Osteoblast (primary cell): ENCODE measurements around the gene GTF3C4. TPM values are rescaled to one million over a fixed set of nuclear protein-coding genes. Genes with fewer than 3 reads are reported as not detected.
"Not testable (repeated sequence)": the region's sequence is repeated elsewhere in the genome, so short reads cannot be mapped to it uniquely, and the experiment has no call there.

Experiments used
- DNase-seq: peaks from one replicate; pipeline ENCODE4 v3.0.0; 2011; ENCODE audit warnings: low spot score, mixed read lengths; ENCODE audit not compliant: insufficient read length; ENCODE audit errors: missing footprints
- H2AFZ ChIP-seq: 2 replicates; pipeline ENCODE4 v1.6.0; 2011; ENCODE audit warnings: mild to moderate bottlenecking, low read length
- H3K27ac ChIP-seq: 2 replicates; pipeline ENCODE4 v1.5.1; 2011; ENCODE audit warnings: mild to moderate bottlenecking, low read depth, low read length, moderate library complexity
- H3K27me3 ChIP-seq: 2 replicates; pipeline ENCODE4 v1.6.0; 2012; ENCODE audit warnings: mild to moderate bottlenecking, control low read depth, inconsistent platforms, low read length, moderate library complexity; ENCODE audit not compliant: insufficient read depth
- H3K36me3 ChIP-seq: 2 replicates; pipeline ENCODE4 v1.5.1; 2011; ENCODE audit warnings: mild to moderate bottlenecking, low read length, control low read depth, moderate library complexity; ENCODE audit not compliant: insufficient read depth
- H3K4me1 ChIP-seq: 2 replicates; pipeline ENCODE4 v1.5.1; 2011; ENCODE audit warnings: mild to moderate bottlenecking, low read length, control low read depth, moderate library complexity; ENCODE audit not compliant: insufficient read depth
- H3K4me2 ChIP-seq: 2 replicates; pipeline ENCODE4 v1.6.0; 2011; ENCODE audit warnings: mild to moderate bottlenecking, low read length; ENCODE audit not compliant: insufficient read depth
- H3K4me3 ChIP-seq: fragments of 200-600 bp; sonication (generic); 3 replicates; pipeline ENCODE4 v1.5.1; 2012; ENCODE audit warnings: mild to moderate bottlenecking, low read length, inconsistent platforms; ENCODE audit not compliant: insufficient read depth
- H3K79me2 ChIP-seq: 2 replicates; pipeline ENCODE4 v1.6.0; 2012; ENCODE audit warnings: mild to moderate bottlenecking, low read length, control low read depth, inconsistent platforms; ENCODE audit not compliant: insufficient read depth
- H3K9me3 ChIP-seq: 2 replicates; pipeline ENCODE4 v1.5.1; 2011; ENCODE audit warnings: low read depth, low read length, control low read depth
- H4K20me1 ChIP-seq: 2 replicates; pipeline ENCODE4 v1.6.0; 2012; ENCODE audit warnings: mild to moderate bottlenecking, low read length, control low read depth; ENCODE audit not compliant: insufficient read depth
- total RNA-seq: library from RNA; depleted of rRNA; stranded (reverse); fragments of >200 nt; gene quantifications from 2 replicates; pipeline ENCODE4 v1.2.3, GENCODE V29; 2012
- TF ChIP-seq, protein P1 (sequence below): IDR thresholded peaks from 2 replicates; pipeline ENCODE4 v1.5.1; 2011; ENCODE audit warnings: mild to moderate bottlenecking, low read depth, low read length, moderate library complexity; ENCODE audit errors: extremely low read depth

GTF3C4 gene
- total RNA-seq, 1 donor, result 21.7 TPM

DNA sequence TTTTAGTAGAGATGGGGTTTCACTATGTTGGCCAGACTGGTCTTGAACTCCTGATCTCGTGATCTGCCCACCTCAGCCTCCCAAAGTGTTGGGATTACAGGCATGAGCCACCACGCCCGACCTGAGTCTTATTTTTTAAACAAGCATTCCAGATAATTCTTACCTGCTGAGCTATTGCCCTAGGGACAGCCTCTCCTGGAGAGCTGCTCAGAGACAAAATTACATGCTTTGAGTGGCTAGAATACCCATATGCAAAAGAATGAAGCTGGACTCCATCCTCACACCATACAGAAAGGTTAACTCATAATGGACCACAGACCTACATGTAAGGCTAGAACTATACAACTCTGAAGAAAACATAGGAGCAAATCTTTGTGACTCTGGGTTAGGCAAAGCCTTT is 41.6 kb downstream of the GTF3C4 start:
- no peaks in the 10 kb centered on the region for H3K9me3 ChIP-seq
- H3K79me2 ChIP-seq, result no peaks in the 10 kb centered on the region
- no peak overlapping the region for H3K4me3 ChIP-seq
- H3K27me3 ChIP-seq, result peaks cover 8% of the 10 kb centered on the region
- no peak overlapping the region for H2AFZ ChIP-seq
- no peak for DNase-seq
- no peak overlapping the region for H3K4me2 ChIP-seq
- no peak overlapping the region for H3K27ac ChIP-seq
- TF ChIP-seq, protein P1, sequence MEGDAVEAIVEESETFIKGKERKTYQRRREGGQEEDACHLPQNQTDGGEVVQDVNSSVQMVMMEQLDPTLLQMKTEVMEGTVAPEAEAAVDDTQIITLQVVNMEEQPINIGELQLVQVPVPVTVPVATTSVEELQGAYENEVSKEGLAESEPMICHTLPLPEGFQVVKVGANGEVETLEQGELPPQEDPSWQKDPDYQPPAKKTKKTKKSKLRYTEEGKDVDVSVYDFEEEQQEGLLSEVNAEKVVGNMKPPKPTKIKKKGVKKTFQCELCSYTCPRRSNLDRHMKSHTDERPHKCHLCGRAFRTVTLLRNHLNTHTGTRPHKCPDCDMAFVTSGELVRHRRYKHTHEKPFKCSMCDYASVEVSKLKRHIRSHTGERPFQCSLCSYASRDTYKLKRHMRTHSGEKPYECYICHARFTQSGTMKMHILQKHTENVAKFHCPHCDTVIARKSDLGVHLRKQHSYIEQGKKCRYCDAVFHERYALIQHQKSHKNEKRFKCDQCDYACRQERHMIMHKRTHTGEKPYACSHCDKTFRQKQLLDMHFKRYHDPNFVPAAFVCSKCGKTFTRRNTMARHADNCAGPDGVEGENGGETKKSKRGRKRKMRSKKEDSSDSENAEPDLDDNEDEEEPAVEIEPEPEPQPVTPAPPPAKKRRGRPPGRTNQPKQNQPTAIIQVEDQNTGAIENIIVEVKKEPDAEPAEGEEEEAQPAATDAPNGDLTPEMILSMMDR, result no peak
- no peaks in the 10 kb centered on the region for H3K4me1 ChIP-seq
- H4K20me1 ChIP-seq, result no peaks in the 10 kb centered on the region
- H3K36me3 ChIP-seq, result no peaks in the 10 kb centered on the region

- Histone ChIP-seq H4K20me1 (no peaks in the 10 kb centered on the region), H3K9me3 (no peaks in the 10 kb centered on the region), H3K27me3 (peaks cover 16% of the 10 kb centered on the region), H3K36me3 (no peaks in the 10 kb centered on the region), H2AFZ (no peak overlapping the region), H3K4me3 (no peak overlapping the region), H3K4me1 (no peaks in the 10 kb centered on the region), H3K79me2 (no peaks in the 10 kb centered on the region), H3K4me2 (no peak overlapping the region), H3K27ac (no peak overlapping the region)
- DNase-seq, result no peak
- TF ChIP-seq, protein P1, result no peak
Observed at GRCh38 chr9:132712753-132713152, 42.5 kb downstream of the GTF3C4 start.

- Histone ChIP-seq H3K79me2 (no peaks in the 10 kb centered on the region), H3K4me1 (no peaks in the 10 kb centered on the region), H3K27me3 (peaks cover 14% of the 10 kb centered on the region), H3K36me3 (no peaks in the 10 kb centered on the region), H2AFZ (no peak overlapping the region), H3K4me3 (no peak overlapping the region), H3K9me3 (no peaks in the 10 kb centered on the region), H3K4me2 (no peak overlapping the region), H3K27ac (no peak overlapping the region), H4K20me1 (no peaks in the 10 kb centered on the region)
- no peak for DNase-seq
- TF ChIP-seq, protein P1, result no peak
Observed at GRCh38 chr9:132716007-132716406, 45.7 kb downstream of the GTF3C4 start.

DNA sequence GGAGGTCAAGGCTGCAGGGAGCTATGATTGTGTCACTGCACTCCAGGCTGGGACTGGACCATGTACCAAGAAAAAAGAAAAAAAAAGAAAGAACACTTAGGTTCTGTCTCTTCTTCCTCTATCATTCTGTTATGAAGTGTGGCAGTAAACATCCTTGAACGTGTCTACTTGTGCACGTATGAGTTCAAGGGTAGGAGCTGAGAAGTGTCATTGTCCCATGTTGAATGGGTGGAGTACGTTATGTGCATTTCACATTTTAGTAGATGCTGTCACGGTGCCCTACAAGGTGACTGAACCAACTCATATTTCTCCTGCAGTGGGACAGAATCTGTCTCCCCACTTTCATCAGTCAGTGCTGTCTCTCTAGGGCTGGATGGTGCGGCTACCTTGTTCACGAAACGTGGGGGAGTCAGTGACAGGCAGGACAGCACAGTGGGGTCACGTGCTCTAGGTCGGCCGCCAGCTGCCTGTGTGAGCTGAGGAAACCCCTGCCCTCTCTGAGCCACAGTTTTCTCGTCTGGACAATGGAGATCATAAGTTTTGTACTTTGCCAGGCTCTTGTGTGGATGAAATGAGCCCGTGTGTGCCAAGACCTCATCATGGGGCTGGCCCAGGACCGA is 47.2 kb downstream of the GTF3C4 start:
- TF ChIP-seq, protein P1, result no peak
- H3K4me3 ChIP-seq, result no peak overlapping the region
- no peaks in the 10 kb centered on the region for H3K79me2 ChIP-seq
- H4K20me1 ChIP-seq, result no peaks in the 10 kb centered on the region
- H3K27me3 ChIP-seq, result peaks cover 14% of the 10 kb centered on the region
- no peaks in the 10 kb centered on the region for H3K36me3 ChIP-seq
- no peak overlapping the region for H3K4me2 ChIP-seq
- H3K9me3 ChIP-seq, result no peaks in the 10 kb centered on the region
- H3K4me1 ChIP-seq, result no peaks in the 10 kb centered on the region
- no peak overlapping the region for H3K27ac ChIP-seq
- DNase-seq, result no peak
- no peak overlapping the region for H2AFZ ChIP-seq

DNA sequence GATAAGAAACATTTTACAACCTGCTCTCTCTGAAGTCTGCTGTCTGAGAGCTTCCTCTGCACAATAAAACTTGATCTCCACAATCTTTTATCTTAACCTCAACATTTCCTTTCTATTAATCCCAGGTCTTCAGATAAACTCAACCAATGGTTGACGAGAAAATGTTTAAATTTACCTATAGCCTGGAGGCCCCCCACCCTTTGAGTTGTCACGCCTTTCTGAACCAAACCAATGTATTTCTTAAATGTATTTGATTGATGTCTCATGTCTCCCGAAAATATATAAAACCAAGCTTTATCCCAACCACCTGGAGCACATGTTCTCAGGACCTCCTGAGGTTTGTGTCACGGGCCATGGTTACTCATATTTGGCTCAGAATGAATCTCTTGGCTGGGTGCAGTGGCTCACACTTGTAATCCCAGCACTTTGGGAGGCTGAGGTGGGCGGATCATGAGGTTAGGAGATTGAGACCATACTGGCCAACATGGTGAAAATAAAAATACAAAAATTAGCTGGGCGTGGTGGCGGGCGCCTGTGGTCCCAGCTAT is 48.2 kb downstream of the GTF3C4 start:
- peaks cover 14% of the 10 kb centered on the region for H3K27me3 ChIP-seq
- H3K4me2 ChIP-seq, H3K79me2 ChIP-seq, H4K20me1 ChIP-seq, H3K27ac ChIP-seq, H3K36me3 ChIP-seq, H3K4me1 ChIP-seq, H2AFZ ChIP-seq, H3K4me3 ChIP-seq, H3K9me3 ChIP-seq, DNase-seq: not testable (repeated sequence)
